HG03571 (cell line): ENCODE measurements around the gene MAFG.

Experiments
- ATAC-seq: cut with Tn5 transposase; IDR thresholded peaks from one replicate; pipeline ENCODE4 v1.9.1; 2021; ENCODE audit not compliant: unreplicated experiment

The MAFG gene

DNA sequence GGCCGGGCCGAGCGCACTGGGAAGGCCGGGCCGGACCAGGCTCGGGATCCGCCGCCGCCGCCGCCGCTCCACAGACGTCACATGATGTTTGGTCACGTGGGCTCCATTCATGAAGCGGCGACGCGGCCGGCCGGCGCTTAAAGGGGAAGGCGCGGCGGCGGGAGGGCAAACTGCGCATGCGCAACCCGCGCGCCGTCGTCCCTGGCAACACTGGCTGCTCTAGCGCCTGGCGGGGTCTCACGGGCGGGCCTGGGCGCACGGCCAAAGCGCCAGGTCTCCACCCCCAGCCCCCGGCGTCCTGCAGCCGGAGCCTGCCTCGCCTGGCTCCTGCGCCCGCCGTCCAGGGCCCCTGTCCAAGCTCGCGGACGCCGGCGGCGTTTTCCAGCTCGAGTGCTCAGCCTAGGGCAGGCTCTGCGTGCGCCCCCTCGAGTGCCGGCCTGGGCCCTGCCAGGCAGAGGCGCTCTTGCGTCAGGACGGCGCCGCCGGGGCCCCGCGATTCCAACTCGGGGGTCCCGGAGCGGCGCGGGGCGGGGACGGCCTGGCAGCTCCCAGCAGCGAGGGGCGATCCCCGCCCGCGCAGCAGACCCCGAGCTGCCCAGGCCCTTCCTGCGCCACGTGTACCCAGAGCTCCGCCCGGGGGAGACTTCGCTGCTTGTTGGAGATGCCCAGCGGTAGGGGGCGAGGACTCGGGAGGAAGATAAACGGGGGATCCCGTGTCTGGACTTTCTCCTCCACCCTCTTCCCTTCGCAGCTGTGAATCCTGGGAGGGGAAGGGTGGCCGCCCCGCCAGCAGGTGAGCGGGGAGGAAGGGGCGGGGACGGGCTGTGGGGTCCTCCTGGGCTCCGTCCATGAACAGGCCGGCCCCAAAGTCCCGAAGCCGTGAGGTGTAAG is at the start of gene MAFG:
Gene MAFG (minus strand): TSS at position 83 of the 891 bp plus-strand sequence. CDS start 4,550 bp downstream, outside the sequence.
- ATAC-seq: peak; percentile 46

DNA sequence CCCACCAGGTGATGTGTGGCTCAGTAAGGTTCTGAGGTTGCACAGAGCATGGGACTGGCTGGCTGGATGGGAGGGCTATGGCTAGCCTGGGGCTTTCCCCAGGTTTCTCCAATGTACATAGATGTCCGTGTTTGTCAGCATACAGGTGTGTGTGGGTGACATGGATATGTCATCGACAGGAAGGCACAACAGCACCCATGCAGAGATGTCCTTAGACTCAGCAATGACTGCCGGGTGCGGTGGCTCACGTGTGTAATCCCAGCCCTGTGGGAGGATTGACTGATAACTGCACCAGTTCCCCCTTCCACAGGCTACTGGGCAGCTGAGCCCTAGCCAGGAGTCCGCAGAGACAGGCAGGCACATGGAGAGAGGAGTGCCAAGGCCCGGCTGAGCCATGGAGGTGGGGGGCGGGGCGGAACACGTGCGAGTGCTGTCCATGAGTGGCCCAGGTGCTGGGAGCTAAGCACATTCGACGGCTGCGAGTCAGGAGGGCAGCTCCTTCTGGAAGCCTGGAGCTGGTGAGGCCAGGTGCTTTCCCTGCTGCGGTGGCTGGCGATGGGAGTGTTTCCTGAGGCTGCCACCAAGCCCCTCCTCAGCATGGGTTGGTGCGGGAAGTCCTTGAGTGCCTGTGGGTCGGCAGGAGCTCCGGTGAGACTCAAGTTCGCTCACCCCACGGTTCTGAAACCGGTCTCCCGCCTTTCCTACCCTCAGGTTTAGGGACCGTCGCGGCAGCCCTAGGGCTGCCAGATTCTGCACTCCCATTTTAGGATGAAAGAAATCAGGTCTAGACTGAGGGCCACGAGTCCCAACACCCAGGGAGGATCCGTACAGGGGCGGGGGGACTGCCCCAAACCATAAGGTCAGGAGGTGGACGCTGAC is 49.0 kb upstream of the MAFG start:
- no peak for ATAC-seq

DNA sequence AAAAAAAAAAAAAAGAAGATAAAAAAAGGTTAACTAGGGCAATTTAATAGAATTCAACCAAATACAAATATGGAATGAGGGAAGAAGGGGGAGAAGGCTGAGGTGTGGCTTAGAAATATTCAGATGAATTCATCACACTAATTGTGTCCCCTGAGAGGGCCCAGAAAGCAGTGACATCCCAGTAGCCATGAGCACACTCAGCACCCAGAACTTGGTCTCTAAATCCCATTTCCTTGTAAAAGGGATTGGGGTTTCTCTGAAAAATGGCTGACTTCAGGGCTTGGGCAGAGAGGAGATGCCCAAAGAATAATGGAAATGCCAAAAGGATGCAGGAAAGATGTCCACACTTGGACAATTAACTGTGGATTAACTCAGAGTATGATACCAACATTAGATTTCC is 45.9 kb upstream of the MAFG start:
- ATAC-seq: no peak

DNA sequence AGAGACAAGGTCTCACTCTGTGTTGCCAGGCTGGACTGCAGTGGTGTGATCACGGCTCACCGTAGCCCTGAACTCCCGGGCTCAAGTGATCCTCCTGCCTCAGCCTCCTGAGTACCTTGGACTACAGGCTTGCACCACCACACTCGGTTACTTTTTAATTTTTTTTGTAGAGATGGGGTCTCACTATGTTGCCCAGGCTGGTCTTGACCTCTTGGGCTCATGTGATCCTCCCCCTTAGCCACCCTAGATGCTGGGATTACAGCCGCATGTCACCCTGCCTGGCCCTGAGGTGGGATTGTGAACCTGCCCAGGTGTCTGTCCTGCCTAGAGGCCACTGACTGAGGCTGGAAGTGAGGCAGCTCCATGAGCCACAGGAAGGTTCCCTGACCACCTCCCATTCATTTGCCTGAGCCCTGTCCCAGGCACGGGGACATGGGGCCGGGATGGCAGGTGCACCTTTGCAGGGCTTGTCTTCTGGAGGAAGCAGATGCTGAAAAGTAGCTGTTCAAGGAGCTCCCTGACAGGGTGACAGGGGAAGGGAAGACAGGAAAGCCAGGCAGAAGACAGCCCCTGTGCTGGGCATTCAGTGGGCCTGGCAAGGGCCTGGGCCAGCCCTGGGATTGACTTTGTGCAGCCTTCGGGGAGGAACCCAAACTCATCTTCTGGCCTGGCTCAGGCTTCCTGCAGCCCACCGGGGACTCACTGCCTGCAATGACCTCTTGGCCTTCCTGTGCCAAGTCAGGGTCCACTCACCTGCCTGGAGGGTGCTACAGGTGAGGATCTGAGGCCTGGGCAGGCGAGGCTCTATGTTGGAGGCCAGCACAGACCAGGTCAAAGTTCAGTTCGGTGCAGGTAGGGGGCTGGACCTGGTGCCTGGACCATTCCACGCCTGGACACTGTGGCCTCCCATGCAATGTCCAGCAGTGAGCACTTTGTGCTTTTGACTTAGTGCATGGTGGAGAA is 41.6 kb upstream of the MAFG start:
- ATAC-seq: no peak

DNA sequence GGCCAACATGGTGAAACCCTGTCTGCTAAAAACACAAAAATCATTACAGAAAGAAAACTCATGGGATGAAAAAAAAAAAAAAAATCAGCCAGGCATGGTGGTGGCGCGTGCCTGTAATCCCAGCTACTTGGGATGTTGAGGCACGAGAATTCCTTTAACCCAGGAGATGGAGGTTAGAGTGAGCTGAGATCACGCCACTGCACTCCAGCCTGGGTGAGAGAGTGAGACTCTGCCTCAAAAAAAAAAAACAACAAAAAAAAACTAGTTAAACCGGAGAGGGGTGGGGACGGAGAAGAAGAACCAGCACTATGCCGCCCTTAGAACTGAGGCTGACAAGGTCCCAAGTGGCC is 40.8 kb upstream of the MAFG start:
- ATAC-seq: no peak

DNA sequence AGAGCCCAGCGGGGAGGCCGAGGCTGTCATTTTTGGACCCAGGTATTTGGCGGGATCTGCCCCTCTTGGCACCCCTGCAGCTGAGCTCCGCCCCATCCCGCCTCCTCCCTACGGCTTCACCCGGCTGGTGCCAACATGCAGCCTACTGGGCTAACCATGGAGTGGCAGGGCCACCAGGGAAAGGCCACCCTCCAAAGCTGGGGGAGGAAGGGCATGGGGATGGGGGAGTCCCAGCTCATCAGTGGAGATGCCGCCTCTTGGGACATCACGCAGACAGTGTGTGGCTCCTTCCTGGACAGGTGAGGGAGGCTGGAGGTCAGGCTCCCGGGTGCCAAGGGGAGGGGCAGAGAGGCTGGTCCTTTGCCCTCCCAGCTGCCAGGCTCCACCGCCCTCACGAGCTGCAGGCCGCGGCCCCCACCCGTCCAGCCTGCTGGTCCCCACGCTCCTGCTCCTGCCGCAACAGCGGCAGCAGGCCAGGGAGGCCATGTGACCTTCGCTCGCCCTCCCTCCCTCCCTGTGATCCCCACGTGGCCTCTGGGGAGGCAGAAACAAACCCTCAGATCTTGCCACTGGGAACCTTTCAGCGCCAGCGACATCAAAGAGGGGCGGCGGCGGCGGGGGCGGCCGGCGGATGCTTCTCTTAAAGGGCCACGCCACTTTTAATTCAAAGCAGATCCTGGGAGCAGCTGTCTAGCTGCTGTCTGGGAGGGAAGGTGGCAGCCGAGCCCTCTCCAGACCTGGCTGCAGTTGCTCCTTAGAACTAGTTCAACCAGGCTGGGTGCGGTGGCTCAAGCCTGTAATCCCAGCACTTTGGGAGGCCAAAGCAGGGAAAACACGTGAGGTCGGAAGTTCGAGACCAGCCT is 40.2 kb upstream of the MAFG start:
- no peak for ATAC-seq

DNA sequence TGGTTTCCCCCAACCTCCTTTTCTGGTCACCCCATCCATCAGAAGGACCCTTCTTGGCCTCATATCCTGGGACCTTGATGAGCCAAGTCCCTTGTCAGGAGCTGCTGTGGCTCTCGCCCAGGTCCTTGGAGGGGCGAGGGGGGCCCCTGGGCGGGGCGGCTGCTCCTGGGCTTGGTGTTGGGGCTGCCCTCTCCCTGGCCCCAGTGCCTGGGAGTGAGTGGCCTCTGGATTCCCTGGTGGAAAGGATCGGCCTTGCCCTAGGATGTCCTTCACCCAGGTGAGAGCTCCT is 39.7 kb upstream of the MAFG start:
- ATAC-seq: no peak

DNA sequence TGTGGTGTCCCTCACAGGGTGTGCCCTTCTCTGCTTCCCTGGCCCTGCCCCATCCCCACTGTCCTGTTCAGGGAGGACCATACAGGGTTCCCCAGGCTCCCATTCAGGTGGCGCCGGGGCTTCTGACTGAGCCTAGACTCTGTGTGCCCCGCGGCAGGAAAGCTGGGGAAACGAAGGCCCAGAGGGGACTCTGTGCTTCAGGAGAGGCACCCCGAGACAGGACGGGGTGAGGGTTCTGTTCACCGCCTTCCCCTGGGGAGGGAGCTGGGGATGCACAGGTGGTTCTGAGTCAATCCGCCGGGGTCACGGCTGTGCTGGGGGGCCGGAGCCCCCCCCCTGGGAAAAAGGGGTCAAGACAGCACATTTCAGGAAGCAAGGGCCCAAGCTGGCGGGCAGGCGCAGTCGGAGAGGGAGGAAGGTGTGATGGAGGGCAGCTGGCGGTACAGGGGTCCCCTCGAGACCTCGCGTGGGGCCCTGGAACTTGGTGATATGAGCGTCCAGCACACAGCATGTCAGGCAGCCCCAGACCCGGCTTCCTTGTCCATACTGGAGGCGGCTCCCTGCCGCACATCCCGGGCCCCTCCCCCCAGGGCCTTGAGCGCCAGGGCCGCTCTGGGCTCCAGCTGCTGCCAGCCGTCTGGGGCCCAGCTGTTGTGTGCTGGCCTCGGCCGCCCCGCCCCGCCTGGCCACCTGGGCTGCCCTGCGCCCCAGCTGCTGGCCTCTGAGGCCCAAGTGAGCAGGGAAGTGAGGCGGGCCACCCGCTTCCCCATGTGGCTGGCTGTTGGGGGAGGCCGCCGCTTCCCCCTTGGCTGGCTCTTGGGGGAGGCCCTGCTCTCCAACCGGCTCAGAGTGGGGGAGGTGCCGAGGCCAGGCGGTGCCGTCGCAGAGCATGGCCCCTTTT is 39.1 kb upstream of the MAFG start:
- ATAC-seq: no peak

DNA sequence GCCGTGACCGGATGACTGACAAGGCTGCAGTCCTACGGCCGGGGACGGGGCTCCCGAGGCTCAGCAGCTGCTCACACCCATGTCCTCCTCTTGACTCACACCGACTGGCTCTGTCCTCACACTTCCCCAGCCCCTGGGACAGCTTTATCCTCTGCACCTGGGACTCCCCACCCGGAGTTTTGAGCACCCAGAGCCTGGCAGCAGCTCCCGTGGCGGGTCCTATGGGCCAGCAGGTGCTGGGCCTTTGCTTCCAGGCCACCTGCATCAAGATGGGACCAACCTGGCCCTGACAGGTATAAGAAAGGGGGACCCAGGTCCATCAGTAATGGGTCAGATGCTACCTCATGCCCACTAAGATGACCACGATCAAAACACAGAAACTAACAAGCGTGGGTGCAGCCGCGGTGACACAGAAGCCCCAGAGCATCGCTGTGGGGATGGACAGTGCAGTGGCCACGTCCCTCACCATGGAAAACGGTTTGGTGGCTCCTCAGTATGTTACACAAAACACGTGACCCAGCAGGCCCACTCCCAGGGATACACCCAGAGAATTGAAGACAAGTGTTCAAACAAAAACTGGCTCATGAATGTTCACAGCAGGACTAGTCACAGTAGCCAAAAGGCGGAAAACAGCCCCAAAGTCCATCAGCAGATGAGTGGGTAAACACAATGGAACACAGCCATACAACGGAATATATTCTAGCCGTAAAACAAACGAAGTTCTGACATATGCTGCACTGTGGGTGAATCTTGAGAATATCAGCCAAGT is 36.7 kb upstream of the MAFG start:
- ATAC-seq: no peak

DNA sequence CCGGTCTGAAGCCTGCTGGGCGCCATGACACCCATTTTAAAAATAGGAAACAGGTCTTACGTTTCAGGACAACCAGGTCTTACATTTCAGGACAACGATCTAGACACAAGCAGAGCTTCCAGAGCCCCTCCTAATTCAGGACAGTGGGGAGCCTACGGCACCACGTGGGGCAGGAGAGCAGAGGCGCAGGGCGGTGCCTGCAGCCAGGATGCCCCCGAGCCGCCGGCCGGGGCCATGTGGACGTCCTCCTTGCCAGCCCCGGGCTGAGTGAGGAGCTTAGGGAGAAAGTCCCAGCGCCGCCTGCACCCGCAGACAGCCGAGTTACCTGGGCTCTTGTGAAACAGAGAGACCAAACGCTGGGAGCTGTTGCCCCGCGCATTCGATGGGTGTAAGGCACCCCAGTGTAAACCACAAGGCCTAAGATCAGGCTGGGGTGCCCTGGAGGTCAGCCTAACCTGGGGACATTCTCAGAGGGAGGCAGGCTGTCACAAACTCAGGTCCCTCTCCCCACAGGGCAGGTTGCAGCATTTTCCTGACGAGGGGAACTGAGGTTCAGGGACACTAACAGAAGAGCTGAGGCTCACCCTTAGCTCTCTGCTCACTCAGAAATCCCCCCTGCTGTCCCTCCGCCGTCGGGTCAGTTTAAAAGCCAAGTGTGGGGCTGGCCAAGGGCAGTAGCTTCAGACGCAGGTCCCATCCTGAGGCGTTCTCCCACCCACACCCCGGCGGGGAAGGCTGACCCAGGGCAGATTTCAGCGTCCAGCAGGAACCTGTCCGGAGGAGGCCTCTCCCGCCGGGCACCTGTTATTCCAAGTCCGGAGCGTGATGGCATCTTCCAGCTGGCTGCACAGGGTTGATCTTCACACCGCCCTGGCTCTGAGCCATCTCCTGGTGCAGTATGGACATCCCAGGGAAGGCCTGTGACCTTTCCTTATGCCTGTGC is 35.2 kb upstream of the MAFG start:
- ATAC-seq: no peak

DNA sequence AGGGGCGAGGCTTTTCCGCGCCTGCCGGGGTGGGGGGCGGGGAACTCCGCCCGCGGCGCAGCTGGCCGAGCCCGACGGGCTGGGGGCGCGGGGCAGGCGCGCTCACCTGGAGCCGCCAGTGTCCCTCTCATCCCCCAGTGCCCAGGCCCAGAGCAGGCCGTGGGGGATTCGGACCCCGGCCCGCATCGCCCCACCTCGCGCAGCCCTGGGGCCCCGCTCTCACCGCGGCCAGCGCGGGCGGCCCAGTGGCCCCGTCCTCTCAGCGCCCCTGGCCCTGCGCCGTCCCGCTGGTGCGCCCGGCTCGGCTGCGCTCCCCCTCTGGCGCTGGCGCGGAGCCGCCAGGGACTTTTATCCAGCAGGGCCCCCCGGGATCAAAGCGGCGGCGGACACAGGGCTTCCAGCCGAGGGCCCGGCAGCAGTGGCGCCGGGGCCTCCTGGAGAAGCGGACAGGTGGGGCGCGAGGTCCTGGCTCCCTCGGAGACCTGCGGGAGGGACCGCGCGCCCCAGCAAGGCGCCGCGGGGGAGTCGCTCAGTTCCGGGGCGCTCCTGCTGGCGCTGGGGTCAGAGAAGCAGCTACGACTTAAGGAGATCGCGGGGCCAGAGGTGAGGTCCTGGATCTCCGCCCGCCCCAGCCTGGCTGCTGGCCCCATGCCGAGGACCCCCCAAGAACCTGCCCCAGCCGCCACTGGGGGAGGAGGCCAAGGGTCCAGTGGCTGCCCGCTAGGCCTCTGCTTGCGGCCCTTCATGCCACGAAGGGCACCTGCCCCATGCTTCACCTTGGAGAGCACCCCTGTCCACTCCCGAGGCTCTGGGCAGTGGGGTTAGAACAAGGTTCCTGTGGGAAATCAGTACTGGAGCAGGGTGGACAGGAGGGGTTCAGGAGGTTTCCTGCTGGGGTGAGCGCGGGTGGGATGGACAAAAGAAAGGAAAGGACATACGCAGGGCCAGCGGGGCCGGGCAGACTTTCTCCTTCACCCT is 34.3 kb upstream of the MAFG start:
- no peak for ATAC-seq

DNA sequence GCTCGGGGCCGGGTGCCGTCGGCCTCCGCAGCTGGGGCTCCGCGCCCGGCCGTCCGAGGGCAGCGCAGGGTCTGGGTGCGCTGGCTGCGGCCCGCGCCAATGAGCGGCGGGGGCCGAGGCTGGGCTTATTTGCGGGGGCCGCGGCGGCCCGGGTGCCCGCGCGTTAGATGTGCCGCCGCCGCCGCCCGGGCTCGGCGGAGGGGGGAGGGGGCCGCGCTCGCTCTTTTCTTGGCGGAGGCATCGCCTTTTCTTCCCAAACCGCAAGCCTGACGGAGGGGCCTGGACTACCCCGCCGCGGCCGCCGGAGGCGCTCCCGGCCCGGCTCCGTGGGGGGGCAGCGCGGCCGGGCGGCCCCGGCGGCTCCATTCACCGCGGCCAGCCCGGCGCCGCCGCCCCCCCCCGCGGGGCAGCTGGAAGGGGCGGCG is 33.6 kb upstream of the MAFG start, which contains the start of gene NOTUM:
Gene NOTUM (minus strand): TSS at position 101 of the 425 bp plus-strand sequence. CDS start 278 bp downstream, outside the sequence.
- no peak for ATAC-seq

DNA sequence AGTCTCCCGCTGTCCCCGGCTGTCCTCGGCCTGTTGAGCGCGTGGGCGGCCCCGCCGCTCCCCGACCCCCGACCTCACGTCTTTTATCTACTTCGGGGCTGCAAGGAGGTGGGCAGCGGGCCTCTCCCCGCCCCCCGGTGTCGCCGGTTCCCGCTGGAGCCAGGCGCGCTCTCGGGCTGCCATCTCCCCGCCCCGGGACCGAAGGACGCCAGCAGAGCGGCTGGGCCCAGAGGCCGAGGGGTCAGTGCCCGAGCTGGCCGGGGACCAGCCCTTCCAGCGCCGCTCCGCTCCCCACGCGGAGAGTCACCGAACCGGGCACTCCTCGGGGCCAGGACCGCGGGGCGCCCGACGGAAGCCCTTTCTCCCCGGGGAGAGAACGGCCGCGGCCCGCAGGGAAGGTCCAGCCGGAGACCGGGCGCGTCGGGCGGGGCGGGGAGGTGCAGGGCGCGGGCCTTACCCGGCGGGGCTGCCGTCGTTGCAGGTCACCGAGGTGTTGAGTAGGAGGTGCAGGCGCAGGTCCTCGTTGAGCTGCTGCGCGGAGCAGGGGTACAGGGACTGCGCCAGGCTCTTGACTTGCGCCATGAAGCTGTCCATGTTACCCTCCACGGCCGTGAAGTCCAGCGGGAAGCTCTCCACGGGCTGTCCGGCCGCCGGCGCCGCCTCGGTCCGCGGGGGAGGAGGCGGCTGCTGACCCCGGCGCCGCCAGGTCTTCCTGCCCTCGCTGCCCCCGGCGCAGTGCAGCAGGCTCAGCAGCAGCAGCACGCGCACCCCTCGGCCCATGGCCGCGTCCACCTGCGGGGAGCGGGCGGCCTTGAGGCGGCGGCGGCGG is 32.8 kb upstream of the MAFG start:
- no peak for ATAC-seq

DNA sequence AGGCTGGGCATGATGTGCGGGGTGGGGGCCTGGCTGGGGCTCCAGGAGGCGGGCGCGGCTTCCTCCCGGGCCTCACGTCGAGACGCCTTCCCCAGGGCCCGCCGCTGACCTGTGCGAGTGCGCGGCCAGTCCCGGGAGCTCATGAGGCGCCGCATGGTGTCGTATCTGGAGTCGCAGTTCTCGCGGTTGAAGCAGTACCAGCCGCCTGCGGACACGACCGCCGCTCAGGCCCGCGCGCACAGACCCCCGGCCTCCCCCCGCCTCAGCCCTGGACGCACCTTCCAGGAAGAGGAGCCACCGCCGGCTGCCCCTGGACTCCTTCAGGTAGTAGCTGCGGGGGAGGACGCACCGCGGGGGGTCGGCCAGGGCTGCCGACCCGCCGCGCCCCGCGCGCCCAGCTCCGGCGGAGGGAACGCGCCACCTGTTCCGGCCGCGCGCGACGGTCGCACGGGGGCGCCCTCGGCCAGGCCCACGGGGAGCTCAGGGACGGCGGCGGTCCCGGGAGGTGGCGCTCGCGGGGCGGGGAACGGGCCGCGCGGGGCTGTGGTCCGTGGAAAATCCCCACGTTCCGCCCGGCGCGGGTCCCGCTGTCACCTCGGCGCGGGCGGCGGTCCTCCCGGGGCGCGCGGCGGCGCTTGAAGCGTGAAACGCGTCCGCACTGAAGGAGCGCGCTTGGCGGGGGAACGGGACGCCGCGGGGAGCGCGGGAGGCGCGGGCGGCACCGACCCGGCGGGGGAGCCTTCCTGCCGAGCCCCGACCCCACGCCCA is 32.0 kb upstream of the MAFG start:
- no peak for ATAC-seq
